ENCODE measurements around the gene PEF1. TPM values are rescaled to one million over a fixed set of nuclear protein-coding genes. Genes with fewer than 3 reads are reported as not detected.
A peak's percentile ranks its signal among the peaks of the same experiment; 100 is the strongest.
"Not testable (repeated sequence)": the region's sequence is repeated elsewhere in the genome, so short reads cannot be mapped to it uniquely, and the experiment has no call there.

PEF1 gene
- total RNA-seq, 2 experiments from 2014 or later: 56.1 to 67.7 TPM

- H3K4me2 ChIP-seq (ENCODE audit: low read length): no peak overlapping the region
- H3K79me2 ChIP-seq (ENCODE audit: insufficient read depth, low read depth, low read length): no peaks in the 10 kb centered on the region
- DNase-seq (ENCODE audit: low spot score): peak; percentile 58
- no peaks in the 10 kb centered on the region for H3K9me3 ChIP-seq (ENCODE audit: low read length)
- ChIA-PET POLR2A (interaction anchor here (0.6 to 0.7 kb wide), 2 partner anchors 24 to 1332 kb away, joined by 3 read pairs; no protein-coding TSS in a partner anchor), CTCF (ENCODE audit: unreplicated experiment) (interaction anchor here (0.6 kb wide), 1 partner anchor 10 kb away, joined by 3 read pairs; no protein-coding TSS in a partner anchor)
- no peaks in the 10 kb centered on the region for H3K9me2 ChIP-seq (ENCODE audit: insufficient read depth, low read length)
- H2AFZ ChIP-seq (ENCODE audit: low read length): no peak overlapping the region
- H3K4me3 ChIP-seq (ENCODE audit: low read depth, low read length, poor library complexity, severe bottlenecking): no peak overlapping the region
- no peak overlapping the region for H3K27ac ChIP-seq (ENCODE audit: low read depth, low read length, poor library complexity, severe bottlenecking)
- no peaks in the 10 kb centered on the region for H4K20me1 ChIP-seq (ENCODE audit: insufficient read depth, low read length)
- BruUV-seq (replicated peaks): no TSS peak
- no peaks in the 10 kb centered on the region for H3K36me3 ChIP-seq (ENCODE audit: insufficient read depth, low read length)
- intact Hi-C loops (cut with micrococcal nuclease; ENCODE audit: unreplicated experiment): no loop called here
- no peaks in the 10 kb centered on the region for H3K4me1 ChIP-seq (ENCODE audit: insufficient read depth, low read length, poor library complexity, severe bottlenecking)
- TF ChIP-seq EZH2phosphoT487 (IDR thresholded peaks at IDR 0.05; ENCODE audit: borderline replicate concordance, low read depth, low read length): no peak
- peak; percentile 82 for TF ChIP-seq CTCF (conservative IDR thresholded peaks at IDR 0.05; ENCODE audit: low read length)
Measured at GRCh38 chr1:31587720-31588423, 56.8 kb downstream of the PEF1 start.

GRCh38 chr1:31587328-31587699 is 57.4 kb downstream of the PEF1 start:
- POLR2A ChIA-PET: interaction anchor here (0.7 kb wide), 1 partner anchor 1331 kb away, joined by 3 read pairs; no protein-coding TSS in a partner anchor
- H3K9me3 ChIP-seq (ENCODE audit: low read length); DNase-seq (ENCODE audit: low spot score); H2AFZ ChIP-seq (ENCODE audit: low read length); BruUV-seq (replicated peaks); H3K27ac ChIP-seq (ENCODE audit: low read depth, low read length, poor library complexity, severe bottlenecking); H3K4me2 ChIP-seq (ENCODE audit: low read length); intact Hi-C loops (cut with micrococcal nuclease; ENCODE audit: unreplicated experiment); H4K20me1 ChIP-seq (ENCODE audit: insufficient read depth, low read length); H3K36me3 ChIP-seq (ENCODE audit: insufficient read depth, low read length); H3K4me1 ChIP-seq (ENCODE audit: insufficient read depth, low read length, poor library complexity, severe bottlenecking); H3K79me2 ChIP-seq (ENCODE audit: insufficient read depth, low read depth, low read length); H3K9me2 ChIP-seq (ENCODE audit: insufficient read depth, low read length); H3K4me3 ChIP-seq (ENCODE audit: low read depth, low read length, poor library complexity, severe bottlenecking): not testable (repeated sequence)
- CTCF ChIA-PET (ENCODE audit: unreplicated experiment): interaction anchor here (0.6 kb wide), 1 partner anchor 9 kb away, joined by 3 read pairs; no protein-coding TSS in a partner anchor

DNA sequence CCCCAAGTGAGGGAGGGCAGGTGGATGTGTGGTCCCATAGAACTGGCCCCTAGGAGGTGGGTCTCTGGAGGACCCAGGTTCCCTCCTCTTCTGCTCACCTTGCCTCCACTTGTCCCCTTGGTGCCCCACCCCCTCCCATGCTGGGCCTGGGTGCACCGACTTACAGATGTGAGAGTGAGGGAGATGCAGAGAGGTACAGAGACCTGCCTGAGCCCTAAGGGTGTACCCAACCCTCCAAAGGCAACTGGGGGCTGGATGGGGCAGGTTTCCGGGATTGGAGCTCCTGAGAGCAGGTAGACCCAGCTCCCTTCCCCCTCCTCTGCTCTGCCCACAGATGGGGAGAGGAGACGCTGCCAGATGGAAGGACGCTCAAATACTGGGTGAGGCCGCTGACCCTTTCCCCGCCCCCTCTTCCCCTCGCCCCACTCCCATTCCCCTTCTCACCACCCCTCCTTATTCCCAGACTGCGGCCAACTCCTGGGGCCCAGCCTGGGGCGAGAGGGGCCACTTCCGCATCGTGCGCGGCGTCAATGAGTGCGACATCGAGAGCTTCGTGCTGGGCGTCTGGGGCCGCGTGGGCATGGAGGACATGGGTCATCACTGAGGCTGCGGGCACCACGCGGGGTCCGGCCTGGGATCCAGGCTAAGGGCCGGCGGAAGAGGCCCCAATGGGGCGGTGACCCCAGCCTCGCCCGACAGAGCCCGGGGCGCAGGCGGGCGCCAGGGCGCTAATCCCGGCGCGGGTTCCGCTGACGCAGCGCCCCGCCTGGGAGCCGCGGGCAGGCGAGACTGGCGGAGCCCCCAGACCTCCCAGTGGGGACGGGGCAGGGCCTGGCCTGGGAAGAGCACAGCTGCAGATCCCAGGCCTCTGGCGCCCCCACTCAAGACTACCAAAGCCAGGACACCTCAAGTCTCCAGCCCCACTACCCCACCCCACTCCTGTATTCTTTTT is 58.0 kb downstream of the PEF1 start:
- Histone ChIP-seq H3K4me1 (ENCODE audit: insufficient read depth, low read length, poor library complexity, severe bottlenecking) (no peaks in the 10 kb centered on the region), H3K36me3 (ENCODE audit: insufficient read depth, low read length) (no peaks in the 10 kb centered on the region), H3K27ac (ENCODE audit: low read depth, low read length, poor library complexity, severe bottlenecking) (no peak overlapping the region), H2AFZ (ENCODE audit: low read length) (no peak overlapping the region), H3K4me3 (ENCODE audit: low read depth, low read length, poor library complexity, severe bottlenecking) (no peak overlapping the region), H3K9me3 (ENCODE audit: low read length) (no peaks in the 10 kb centered on the region), H4K20me1 (ENCODE audit: insufficient read depth, low read length) (no peaks in the 10 kb centered on the region), H3K79me2 (ENCODE audit: insufficient read depth, low read depth, low read length) (no peaks in the 10 kb centered on the region), H3K9me2 (ENCODE audit: insufficient read depth, low read length) (no peaks in the 10 kb centered on the region), H3K4me2 (ENCODE audit: low read length) (no peak overlapping the region)
- BruUV-seq (replicated peaks): no TSS peak
- ChIA-PET CTCF (ENCODE audit: unreplicated experiment) (no interaction called here), POLR2A (interaction anchor here (0.7 kb wide), 1 partner anchor 1331 kb away, joined by 3 read pairs; no protein-coding TSS in a partner anchor)
- TF ChIP-seq EZH2phosphoT487 (IDR thresholded peaks at IDR 0.05; ENCODE audit: borderline replicate concordance, low read depth, low read length): no peak
- TF ChIP-seq CTCF (conservative IDR thresholded peaks at IDR 0.05; ENCODE audit: low read length): no peak
- intact Hi-C loops (cut with micrococcal nuclease; ENCODE audit: unreplicated experiment): no loop called here
- no peak for DNase-seq (ENCODE audit: low spot score)

Measured in OCI-LY7 (cell line).